HepG2 (cell line): ENCODE results near the gene TTC4.

ENCODE experiments used
- ATF7 ChIP-seq, 2 experiments: fragments of 450-650 bp in 1 of 2; sonication (generic) in 1 of 2; formaldehyde crosslinking in 1 of 2; IDR thresholded peaks; 2 replicates each; pipeline versions ENCODE4 v1.4.0 to v1.6.1; 2016 to 2020; ENCODE audit warnings: antibody characterized with exemption in 1 of 2, mild to moderate bottlenecking in 1 of 2, missing genetic modification reagents in 1 of 2
- CREM ChIP-seq, 2 experiments: sonication (generic) in 1 of 2; formaldehyde crosslinking in 1 of 2; IDR thresholded peaks; 2 replicates each; pipeline versions ENCODE4 v1.4.0 to v1.6.1; 2016 to 2020; ENCODE audit warnings: antibody characterized with exemption in 1 of 2, mild to moderate bottlenecking in 1 of 2, missing genetic modification reagents in 1 of 2
- CTCF ChIP-seq: sonication (generic); formaldehyde crosslinking; IDR thresholded peaks from 2 replicates; pipeline ENCODE4 v1.5.0; 2020; ENCODE audit warnings: mild to moderate bottlenecking, missing genetic modification reagents, moderate library complexity
- GABPB1 ChIP-seq: IDR thresholded peaks from 2 replicates; pipeline ENCODE4 v1.6.1; 2016; ENCODE audit warnings: mild to moderate bottlenecking, missing genetic modification reagents, moderate library complexity, missing compliant biosample characterization
- KLF16 ChIP-seq, 2 experiments: sonication (generic) in 1 of 2; formaldehyde crosslinking in 1 of 2; IDR thresholded peaks; 2 replicates each; pipeline versions ENCODE4 v1.6.1 to v1.8.0; 2016 to 2023; ENCODE audit warnings: missing genetic modification reagents in 2 of 2, missing compliant biosample characterization in 1 of 2
- NFE2L1 ChIP-seq: sonication (generic); formaldehyde crosslinking; IDR thresholded peaks from 2 replicates; pipeline ENCODE4 v1.4.0; 2020; ENCODE audit warnings: missing genetic modification reagents, mild to moderate bottlenecking, borderline replicate concordance
- RFX3 ChIP-seq: IDR thresholded peaks from 2 replicates; pipeline ENCODE4 v1.6.1; 2016; ENCODE audit warnings: missing biosample characterization, missing genetic modification reagents
- ZNF430 ChIP-seq: sonication (generic); formaldehyde crosslinking; IDR thresholded peaks from 2 replicates; pipeline ENCODE4 v1.9.0; 2021; ENCODE audit warnings: mild to moderate bottlenecking, missing genetic modification reagents
- ZNF761 ChIP-seq: sonication (generic); formaldehyde crosslinking; conservative IDR thresholded peaks from 2 replicates; pipeline ENCODE4 v1.4.0; 2020; ENCODE audit warnings: mild to moderate bottlenecking, missing genetic modification reagents
- TF ChIP-seq, protein P1 (sequence below), 2 experiments: fragments of 450-650 bp in 1 of 2; sonication (generic) in 1 of 2; formaldehyde crosslinking in 1 of 2; IDR thresholded peaks; 2 replicates each; pipeline versions ENCODE4 v1.6.1 to v1.8.0; 2016 to 2022; ENCODE audit warnings: antibody characterized with exemption in 1 of 2, mild to moderate bottlenecking in 1 of 2, missing genetic modification reagents in 1 of 2
- TF ChIP-seq, protein P2 (sequence below): sonication (generic); formaldehyde crosslinking; IDR thresholded peaks from 2 replicates; pipeline ENCODE4 v1.4.0; 2020; ENCODE audit warnings: low read depth, mild to moderate bottlenecking, missing genetic modification reagents
- TF ChIP-seq, protein P3 (sequence below): sonication (generic); formaldehyde crosslinking; IDR thresholded peaks from 2 replicates; pipeline ENCODE4 v1.4.0; 2020; ENCODE audit warnings: missing genetic modification reagents

DNA sequence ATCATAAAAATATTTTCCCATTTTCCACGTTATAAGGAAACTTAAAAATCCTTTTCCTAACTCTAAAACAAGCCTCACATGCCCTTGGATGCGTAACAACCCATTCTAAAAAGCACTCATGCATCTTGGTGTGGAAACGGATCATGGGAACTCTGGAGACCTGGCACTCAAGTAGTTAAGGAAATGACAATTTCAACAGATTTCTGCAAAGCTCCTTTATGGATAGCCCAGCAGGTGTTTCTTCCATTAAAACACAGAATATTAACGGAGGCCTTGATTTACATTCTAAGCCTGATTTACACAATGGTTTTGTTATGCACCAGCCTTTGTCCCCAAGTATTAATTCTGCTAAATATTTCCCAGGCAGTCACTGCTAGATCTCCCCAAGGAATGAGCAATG, 35.8 kb downstream of the TTC4 start:
- TF ChIP-seq, protein P1, sequence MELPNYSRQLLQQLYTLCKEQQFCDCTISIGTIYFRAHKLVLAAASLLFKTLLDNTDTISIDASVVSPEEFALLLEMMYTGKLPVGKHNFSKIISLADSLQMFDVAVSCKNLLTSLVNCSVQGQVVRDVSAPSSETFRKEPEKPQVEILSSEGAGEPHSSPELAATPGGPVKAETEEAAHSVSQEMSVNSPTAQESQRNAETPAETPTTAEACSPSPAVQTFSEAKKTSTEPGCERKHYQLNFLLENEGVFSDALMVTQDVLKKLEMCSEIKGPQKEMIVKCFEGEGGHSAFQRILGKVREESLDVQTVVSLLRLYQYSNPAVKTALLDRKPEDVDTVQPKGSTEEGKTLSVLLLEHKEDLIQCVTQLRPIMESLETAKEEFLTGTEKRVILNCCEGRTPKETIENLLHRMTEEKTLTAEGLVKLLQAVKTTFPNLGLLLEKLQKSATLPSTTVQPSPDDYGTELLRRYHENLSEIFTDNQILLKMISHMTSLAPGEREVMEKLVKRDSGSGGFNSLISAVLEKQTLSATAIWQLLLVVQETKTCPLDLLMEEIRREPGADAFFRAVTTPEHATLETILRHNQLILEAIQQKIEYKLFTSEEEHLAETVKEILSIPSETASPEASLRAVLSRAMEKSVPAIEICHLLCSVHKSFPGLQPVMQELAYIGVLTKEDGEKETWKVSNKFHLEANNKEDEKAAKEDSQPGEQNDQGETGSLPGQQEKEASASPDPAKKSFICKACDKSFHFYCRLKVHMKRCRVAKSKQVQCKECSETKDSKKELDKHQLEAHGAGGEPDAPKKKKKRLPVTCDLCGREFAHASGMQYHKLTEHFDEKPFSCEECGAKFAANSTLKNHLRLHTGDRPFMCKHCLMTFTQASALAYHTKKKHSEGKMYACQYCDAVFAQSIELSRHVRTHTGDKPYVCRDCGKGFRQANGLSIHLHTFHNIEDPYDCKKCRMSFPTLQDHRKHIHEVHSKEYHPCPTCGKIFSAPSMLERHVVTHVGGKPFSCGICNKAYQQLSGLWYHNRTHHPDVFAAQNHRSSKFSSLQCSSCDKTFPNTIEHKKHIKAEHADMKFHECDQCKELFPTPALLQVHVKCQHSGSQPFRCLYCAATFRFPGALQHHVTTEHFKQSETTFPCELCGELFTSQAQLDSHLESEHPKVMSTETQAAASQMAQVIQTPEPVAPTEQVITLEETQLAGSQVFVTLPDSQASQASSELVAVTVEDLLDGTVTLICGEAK (IDR thresholded peaks at IDR 0.05), result no peak
- TF ChIP-seq, protein P1 (CRISPR knock-in tag; IDR thresholded peaks at IDR 0.05), result no peak
- TF ChIP-seq KLF16 (CRISPR knock-in tag; IDR thresholded peaks at IDR 0.05) (no peak), ATF7 (IDR thresholded peaks at IDR 0.05) (no peak), ATF7 (CRISPR knock-in tag; IDR thresholded peaks at IDR 0.05) (no peak), CREM (IDR thresholded peaks at IDR 0.05) (no peak), CREM (CRISPR knock-in tag; IDR thresholded peaks at IDR 0.05) (no peak), CTCF (no peak), RFX3 (CRISPR knock-in tag) (no peak), NFE2L1 (no peak), GABPB1 (CRISPR knock-in tag) (no peak), ZNF430 (CRISPR knock-in tag) (no peak), ZNF761 (CRISPR knock-in tag) (no peak)
- TF ChIP-seq, protein P2, sequence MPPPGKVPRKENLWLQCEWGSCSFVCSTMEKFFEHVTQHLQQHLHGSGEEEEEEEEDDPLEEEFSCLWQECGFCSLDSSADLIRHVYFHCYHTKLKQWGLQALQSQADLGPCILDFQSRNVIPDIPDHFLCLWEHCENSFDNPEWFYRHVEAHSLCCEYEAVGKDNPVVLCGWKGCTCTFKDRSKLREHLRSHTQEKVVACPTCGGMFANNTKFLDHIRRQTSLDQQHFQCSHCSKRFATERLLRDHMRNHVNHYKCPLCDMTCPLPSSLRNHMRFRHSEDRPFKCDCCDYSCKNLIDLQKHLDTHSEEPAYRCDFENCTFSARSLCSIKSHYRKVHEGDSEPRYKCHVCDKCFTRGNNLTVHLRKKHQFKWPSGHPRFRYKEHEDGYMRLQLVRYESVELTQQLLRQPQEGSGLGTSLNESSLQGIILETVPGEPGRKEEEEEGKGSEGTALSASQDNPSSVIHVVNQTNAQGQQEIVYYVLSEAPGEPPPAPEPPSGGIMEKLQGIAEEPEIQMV (CRISPR knock-in tag), result no peak
- TF ChIP-seq, protein P3, sequence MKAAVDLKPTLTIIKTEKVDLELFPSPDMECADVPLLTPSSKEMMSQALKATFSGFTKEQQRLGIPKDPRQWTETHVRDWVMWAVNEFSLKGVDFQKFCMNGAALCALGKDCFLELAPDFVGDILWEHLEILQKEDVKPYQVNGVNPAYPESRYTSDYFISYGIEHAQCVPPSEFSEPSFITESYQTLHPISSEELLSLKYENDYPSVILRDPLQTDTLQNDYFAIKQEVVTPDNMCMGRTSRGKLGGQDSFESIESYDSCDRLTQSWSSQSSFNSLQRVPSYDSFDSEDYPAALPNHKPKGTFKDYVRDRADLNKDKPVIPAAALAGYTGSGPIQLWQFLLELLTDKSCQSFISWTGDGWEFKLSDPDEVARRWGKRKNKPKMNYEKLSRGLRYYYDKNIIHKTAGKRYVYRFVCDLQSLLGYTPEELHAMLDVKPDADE (CRISPR knock-in tag), result no peak
